Progenitor cell of endocrine pancreas (in vitro differentiated cells): ENCODE data around the gene POU2F3. TPM values are rescaled to one million over a fixed set of nuclear protein-coding genes. Genes with fewer than 3 reads are reported as not detected.
A peak's percentile ranks its signal among the peaks of the same experiment; 100 is the strongest.

ENCODE experiments used
- DNase-seq: peaks from one replicate; pipeline ENCODE4 v3.0.0; 2021; ENCODE audit warnings: low spot score; ENCODE audit not compliant: unreplicated experiment
- H3K27ac Mint-ChIP-seq: 2 replicates; pipeline ENCODE4 v1.8.0; 2021; ENCODE audit warnings: mild to moderate bottlenecking, moderate library complexity, mixed read lengths
- H3K27me3 Mint-ChIP-seq: 2 replicates; pipeline ENCODE4 v1.8.0; 2021; ENCODE audit warnings: mixed read lengths
- H3K36me3 Mint-ChIP-seq: 2 replicates; pipeline ENCODE4 v1.8.0; 2022; ENCODE audit warnings: mixed read lengths; ENCODE audit not compliant: insufficient read depth
- H3K4me1 Mint-ChIP-seq: 2 replicates; pipeline ENCODE4 v1.8.0; 2021; ENCODE audit warnings: low read depth, mixed read lengths
- H3K4me3 Mint-ChIP-seq: 2 replicates; pipeline ENCODE4 v1.8.0; 2021; ENCODE audit warnings: low read depth, mild to moderate bottlenecking, moderate library complexity, mixed read lengths
- H3K9me3 Mint-ChIP-seq: 2 replicates; pipeline ENCODE4 v1.8.0; 2021; ENCODE audit warnings: low read depth, mixed read lengths
- CTCF ChIP-seq: fragments of 200-600 bp; sonication (generic); IDR thresholded peaks from one replicate; pipeline ENCODE4 v1.5.0; 2021; ENCODE audit warnings: antibody characterized with exemption, mild to moderate bottlenecking; ENCODE audit not compliant: unreplicated experiment
- total RNA-seq: library from RNA; stranded (reverse); gene quantifications from 2 replicates; pipeline ENCODE4 v1.2.1, GENCODE V29; 2021

POU2F3 gene
- total RNA-seq, 1 donor from 2014 or later: not detected

- Mint-ChIP-seq H3K4me1 (peaks cover 17% of the 10 kb centered on the region), H3K9me3 (no peaks in the 10 kb centered on the region), H3K36me3 (no peaks in the 10 kb centered on the region), H3K27me3 (peaks cover 61% of the 10 kb centered on the region), H3K4me3 (peak overlapping the region; percentile 80), H3K27ac (no peak overlapping the region)
- no peak for DNase-seq
- no peak for TF ChIP-seq CTCF
These were observed 28.2 kb upstream of the POU2F3 start for GRCh38 chr11:120211522-120212258.

- no peak overlapping the region for H3K27ac Mint-ChIP-seq
- no peak for DNase-seq
- peaks cover 14% of the 10 kb centered on the region for H3K4me1 Mint-ChIP-seq
- no peaks in the 10 kb centered on the region for H3K9me3 Mint-ChIP-seq
- no peaks in the 10 kb centered on the region for H3K36me3 Mint-ChIP-seq
- peak overlapping the region; percentile 51 for H3K4me3 Mint-ChIP-seq
- H3K27me3 Mint-ChIP-seq: peaks cover 59% of the 10 kb centered on the region
- TF ChIP-seq CTCF: no peak
These were observed 27.6 kb upstream of the POU2F3 start for GRCh38 chr11:120212259-120212878.

- no peak for DNase-seq
- Mint-ChIP-seq H3K27ac (no peak overlapping the region), H3K27me3 (peaks cover 54% of the 10 kb centered on the region), H3K36me3 (no peaks in the 10 kb centered on the region), H3K4me3 (no peak overlapping the region), H3K4me1 (peaks cover 14% of the 10 kb centered on the region), H3K9me3 (no peaks in the 10 kb centered on the region)
- TF ChIP-seq CTCF: no peak
These were observed 27.0 kb upstream of the POU2F3 start for GRCh38 chr11:120212926-120213325.

GRCh38 chr11:120214581-120214980, 25.4 kb upstream of the POU2F3 start:
- H3K27ac Mint-ChIP-seq: no peak overlapping the region
- peaks cover 14% of the 10 kb centered on the region for H3K4me1 Mint-ChIP-seq
- H3K36me3 Mint-ChIP-seq: no peaks in the 10 kb centered on the region
- TF ChIP-seq CTCF: no peak
- no peak for DNase-seq
- H3K27me3 Mint-ChIP-seq: peaks cover 39% of the 10 kb centered on the region
- H3K4me3 Mint-ChIP-seq: no peak overlapping the region
- H3K9me3 Mint-ChIP-seq: no peaks in the 10 kb centered on the region

GRCh38 chr11:120215634-120216033, 24.3 kb upstream of the POU2F3 start:
- Mint-ChIP-seq H3K27me3 (peaks cover 31% of the 10 kb centered on the region), H3K4me3 (no peak overlapping the region), H3K27ac (no peak overlapping the region), H3K4me1 (peaks cover 8% of the 10 kb centered on the region), H3K36me3 (no peaks in the 10 kb centered on the region), H3K9me3 (no peaks in the 10 kb centered on the region)
- TF ChIP-seq CTCF: no peak
- DNase-seq: no peak
